ENCODE results near the gene CAMK4. TPM values are rescaled to one million over a fixed set of nuclear protein-coding genes. Genes with fewer than 3 reads are reported as not detected.

CAMK4 gene
- total RNA-seq, 4 donors from 2014 or later = 3.5 to 38.8 (median 6.2) TPM

DNA sequence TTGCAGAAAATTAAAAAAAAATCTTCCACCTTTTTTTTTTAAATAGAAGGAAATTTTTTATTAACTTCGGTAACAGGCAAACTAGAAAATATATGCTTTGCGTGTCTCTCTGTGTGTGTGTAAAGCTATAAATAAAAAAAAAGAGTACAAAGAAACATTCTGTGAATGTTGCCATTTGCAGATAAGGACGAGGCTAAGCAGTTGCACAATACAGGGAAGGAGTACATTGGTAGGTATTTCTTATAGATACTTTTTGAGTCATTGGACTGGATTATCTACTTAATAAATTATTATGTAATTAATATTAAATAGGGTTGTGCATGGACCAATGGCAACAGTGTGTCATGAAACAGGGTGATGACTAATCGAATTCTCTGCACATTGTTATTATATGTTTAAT lies 102.4 kb downstream of the CAMK4 start:
- no peaks in the 10 kb centered on the region for H3K27me3 ChIP-seq
- DNase-seq = no peak
- no peaks in the 10 kb centered on the region for H3K4me1 ChIP-seq
- TF ChIP-seq CTCF (IDR thresholded peaks at IDR 0.05) = no peak
- no peak for TF ChIP-seq POLR2A (IDR thresholded peaks at IDR 0.05)
- no peaks in the 10 kb centered on the region for H3K9me3 ChIP-seq
- H3K4me3 ChIP-seq = no peak overlapping the region
- no peak overlapping the region for H3K27ac ChIP-seq
- no peaks in the 10 kb centered on the region for H3K36me3 ChIP-seq

DNA sequence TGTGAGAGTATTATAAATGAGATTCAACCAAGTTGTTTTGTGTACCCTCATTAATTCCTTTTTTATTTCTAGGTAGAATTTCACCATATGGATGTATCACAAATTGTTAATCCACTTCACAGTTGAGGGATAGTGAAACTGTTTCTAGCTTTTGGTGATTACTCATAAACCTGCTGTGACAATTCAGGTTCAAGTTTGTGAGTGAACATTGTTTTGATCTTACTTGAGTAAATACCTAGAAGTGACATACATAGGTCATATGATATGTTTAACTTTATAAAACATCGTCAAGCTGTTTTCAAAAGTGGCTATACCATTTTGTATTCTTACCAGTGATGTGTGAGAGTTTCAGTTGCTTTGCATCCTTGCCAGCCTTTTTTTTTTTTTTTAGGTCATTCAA lies 112.9 kb downstream of the CAMK4 start:
- Histone ChIP-seq H3K27ac (no peak overlapping the region), H3K4me1 (no peaks in the 10 kb centered on the region), H3K36me3 (no peaks in the 10 kb centered on the region), H3K4me3 (no peak overlapping the region), H3K27me3 (no peaks in the 10 kb centered on the region), H3K9me3 (no peaks in the 10 kb centered on the region)
- TF ChIP-seq CTCF (IDR thresholded peaks at IDR 0.05) = no peak
- TF ChIP-seq POLR2A (IDR thresholded peaks at IDR 0.05) = no peak
- DNase-seq = no peak

DNA sequence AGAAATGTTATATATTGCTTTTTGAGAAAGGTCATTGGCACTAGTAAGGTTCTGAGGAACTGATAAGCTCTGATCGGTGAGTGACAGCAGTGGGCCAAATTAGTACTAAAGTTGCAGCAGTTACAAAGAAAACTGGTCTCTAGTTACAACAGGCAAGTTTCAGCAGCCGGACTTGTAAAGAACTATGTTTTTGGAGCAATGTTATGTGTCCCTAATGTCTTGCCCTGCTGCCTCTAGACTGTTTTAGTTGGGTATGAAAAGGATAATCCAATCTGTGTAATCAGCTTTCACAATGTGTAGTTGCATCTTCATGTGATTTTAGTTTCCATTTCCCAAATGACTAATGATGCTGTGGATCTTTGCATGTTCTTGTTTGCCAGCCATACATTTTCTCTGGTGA lies 113.5 kb downstream of the CAMK4 start:
- Histone ChIP-seq H3K27ac (no peak overlapping the region), H3K27me3 (no peaks in the 10 kb centered on the region), H3K4me1 (no peaks in the 10 kb centered on the region), H3K36me3 (no peaks in the 10 kb centered on the region), H3K9me3 (no peaks in the 10 kb centered on the region), H3K4me3 (no peak overlapping the region)
- TF ChIP-seq CTCF (IDR thresholded peaks at IDR 0.05) = no peak
- no peak for TF ChIP-seq POLR2A (IDR thresholded peaks at IDR 0.05)
- DNase-seq = no peak

DNA sequence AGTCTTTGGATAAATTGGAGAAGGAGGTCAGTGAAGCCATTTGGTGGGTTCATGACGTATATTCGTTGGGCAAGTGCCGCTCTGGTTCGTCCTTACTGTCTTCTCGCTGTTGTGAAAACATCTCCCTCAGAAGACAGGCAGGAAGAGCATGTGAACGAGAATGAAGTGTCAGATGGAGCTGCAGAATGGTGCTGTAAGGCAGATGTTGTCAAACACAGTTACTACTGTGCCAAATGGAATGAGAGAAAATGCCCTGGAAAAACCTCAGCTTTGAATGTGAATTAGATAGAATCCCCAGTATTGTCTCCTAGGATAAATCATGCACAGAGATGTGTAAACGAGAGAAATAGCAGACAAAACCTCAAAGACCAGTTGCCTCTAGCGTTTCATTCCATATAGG lies 121.5 kb downstream of the CAMK4 start:
- H3K4me3 ChIP-seq = no peak overlapping the region
- no peaks in the 10 kb centered on the region for H3K4me1 ChIP-seq
- TF ChIP-seq POLR2A (IDR thresholded peaks at IDR 0.05) (no peak), CTCF (IDR thresholded peaks at IDR 0.05) (no peak)
- H3K27ac ChIP-seq = no peak overlapping the region
- H3K9me3 ChIP-seq = no peaks in the 10 kb centered on the region
- no peaks in the 10 kb centered on the region for H3K27me3 ChIP-seq
- H3K36me3 ChIP-seq = no peaks in the 10 kb centered on the region
- DNase-seq = no peak

GRCh38 chr5:111347021-111347420 lies 122.8 kb downstream of the CAMK4 start:
- H3K4me1 ChIP-seq = no peaks in the 10 kb centered on the region
- TF ChIP-seq CTCF (IDR thresholded peaks at IDR 0.05) (no peak), POLR2A (IDR thresholded peaks at IDR 0.05) (no peak)
- no peaks in the 10 kb centered on the region for H3K9me3 ChIP-seq
- no peak overlapping the region for H3K4me3 ChIP-seq
- no peak overlapping the region for H3K27ac ChIP-seq
- no peak for DNase-seq
- H3K27me3 ChIP-seq = no peaks in the 10 kb centered on the region
- H3K36me3 ChIP-seq = no peaks in the 10 kb centered on the region

GRCh38 chr5:111348661-111349329 lies 124.6 kb downstream of the CAMK4 start:
- DNase-seq = no peak
- Histone ChIP-seq H3K9me3 (no peaks in the 10 kb centered on the region), H3K4me3 (no peak overlapping the region), H3K27ac (no peak overlapping the region), H3K36me3 (no peaks in the 10 kb centered on the region), H3K4me1 (no peaks in the 10 kb centered on the region), H3K27me3 (no peaks in the 10 kb centered on the region)
- TF ChIP-seq CTCF (IDR thresholded peaks at IDR 0.05) = no peak
- no peak for TF ChIP-seq POLR2A (IDR thresholded peaks at IDR 0.05)
